ENCODE results near the gene ZFAND3. TPM values are rescaled to one million over a fixed set of nuclear protein-coding genes. Genes with fewer than 3 reads are reported as not detected.

Gene ZFAND3
- total RNA-seq, 1 donor from 2014 or later = 43.7 TPM

GRCh38 chr6:38177882-38178583 lies 358.5 kb downstream of the ZFAND3 start:
- intact Hi-C loops (cut with micrococcal nuclease) = no loop called here

- intact Hi-C loops (cut with micrococcal nuclease) = no loop called here
Observed at GRCh38 chr6:38178584-38178886, 359.0 kb downstream of the ZFAND3 start.

- intact Hi-C loops (cut with micrococcal nuclease) = no loop called here
Observed at GRCh38 chr6:38179300-38179699, 359.8 kb downstream of the ZFAND3 start.

GRCh38 chr6:38179794-38180430 lies 360.4 kb downstream of the ZFAND3 start:
- intact Hi-C loops (cut with micrococcal nuclease) = no loop called here

- intact Hi-C loops (cut with micrococcal nuclease) = no loop called here
Observed at GRCh38 chr6:38180586-38180985, 361.1 kb downstream of the ZFAND3 start.

- intact Hi-C loops (cut with micrococcal nuclease) = no loop called here
Observed at GRCh38 chr6:38182426-38182825, 362.9 kb downstream of the ZFAND3 start.

- intact Hi-C loops (cut with micrococcal nuclease) = no loop called here
Observed at GRCh38 chr6:38183856-38184584, 364.5 kb downstream of the ZFAND3 start.

GRCh38 chr6:38184585-38185080 lies 365.1 kb downstream of the ZFAND3 start:
- intact Hi-C loops (cut with micrococcal nuclease) = no loop called here

- intact Hi-C loops (cut with micrococcal nuclease) = no loop called here
Observed at GRCh38 chr6:38185244-38185643, 365.7 kb downstream of the ZFAND3 start.

GRCh38 chr6:38185752-38186151 lies 366.2 kb downstream of the ZFAND3 start:
- intact Hi-C loops (cut with micrococcal nuclease) = no loop called here

- intact Hi-C loops (cut with micrococcal nuclease) = no loop called here
Observed at GRCh38 chr6:38187325-38187724, 367.8 kb downstream of the ZFAND3 start.

- intact Hi-C loops (cut with micrococcal nuclease) = no loop called here
Observed at GRCh38 chr6:38187811-38188590, 368.5 kb downstream of the ZFAND3 start.

GRCh38 chr6:38188677-38189335 lies 369.3 kb downstream of the ZFAND3 start:
- intact Hi-C loops (cut with micrococcal nuclease) = no loop called here

GRCh38 chr6:38191418-38191817 lies 371.9 kb downstream of the ZFAND3 start:
- intact Hi-C loops (cut with micrococcal nuclease) = loop anchor here (10.0 kb wide), 1 partner anchor 303 kb away; no protein-coding TSS in a partner anchor

- intact Hi-C loops (cut with micrococcal nuclease) = loop anchor here (10.0 kb wide), 1 partner anchor 303 kb away; no protein-coding TSS in a partner anchor
Observed at GRCh38 chr6:38192011-38192410, 372.5 kb downstream of the ZFAND3 start.

GRCh38 chr6:38192487-38192886 lies 373.0 kb downstream of the ZFAND3 start:
- intact Hi-C loops (cut with micrococcal nuclease) = loop anchor here (10.0 kb wide), 1 partner anchor 302 kb away; no protein-coding TSS in a partner anchor

- intact Hi-C loops (cut with micrococcal nuclease) = loop anchor here (10.0 kb wide), 1 partner anchor 302 kb away; no protein-coding TSS in a partner anchor
Observed at GRCh38 chr6:38193051-38193450, 373.5 kb downstream of the ZFAND3 start.

GRCh38 chr6:38193481-38194281 lies 374.2 kb downstream of the ZFAND3 start:
- intact Hi-C loops (cut with micrococcal nuclease) = loop anchor here (10.0 kb wide), 1 partner anchor 301 kb away; no protein-coding TSS in a partner anchor

GRCh38 chr6:38194282-38194572 lies 374.7 kb downstream of the ZFAND3 start:
- intact Hi-C loops (cut with micrococcal nuclease) = loop anchor here (10.0 kb wide), 1 partner anchor 301 kb away; no protein-coding TSS in a partner anchor

GRCh38 chr6:38194589-38194988 lies 375.1 kb downstream of the ZFAND3 start:
- intact Hi-C loops (cut with micrococcal nuclease) = loop anchor here (10.0 kb wide), 1 partner anchor 300 kb away; no protein-coding TSS in a partner anchor
